Tibial nerve (tissue), 4 donors: ENCODE measurements around the gene XKR8. TPM values are rescaled to one million over a fixed set of nuclear protein-coding genes. Genes with fewer than 3 reads are reported as not detected.

Experiments used
- DNase-seq, 2 donors: peaks; one replicate each; pipeline ENCODE4 v3.0.0-alpha.2; 2019; ENCODE audit warnings: low spot score in 2 of 2
- H3K27ac ChIP-seq, 4 donors: fragments of 200-600 bp; sonication (generic) in 3 of 4; one replicate each; pipeline ENCODE4 v1.5.1; 2017 to 2019; ENCODE audit warnings: mild to moderate bottlenecking in 1 of 4
- H3K27me3 ChIP-seq, 2 donors: fragments of 200-600 bp; sonication (generic) in 1 of 2; one replicate each; pipeline versions ENCODE4 v1.5.1 to v1.6.0; 2017 to 2019
- H3K36me3 ChIP-seq, 3 donors: fragments of 200-600 bp; sonication (generic); one replicate each; pipeline ENCODE4 v1.5.1; 2018 to 2019
- H3K4me1 ChIP-seq, 4 donors: fragments of 200-600 bp; sonication (generic) in 3 of 4; one replicate each; pipeline ENCODE4 v1.5.1; 2017 to 2019
- H3K4me3 ChIP-seq, 4 donors: fragments of 200-600 bp; sonication (generic) in 3 of 4; one replicate each; pipeline ENCODE4 v1.5.1; 2017 to 2019; ENCODE audit warnings: mild to moderate bottlenecking in 1 of 4, moderate library complexity in 1 of 4
- H3K9me3 ChIP-seq, 4 donors: fragments of 200-600 bp; sonication (generic) in 3 of 4; one replicate each; pipeline ENCODE4 v1.5.1; 2017 to 2019
- CTCF ChIP-seq, 5 experiments: fragments of 200-600 bp in 3 of 5; fragments of 450-650 bp in 2 of 5; sonication (generic) in 3 of 5; IDR thresholded peaks; one replicate each; pipeline ENCODE4 v1.5.1; 2016 to 2019; ENCODE audit warnings: antibody characterized with exemption in 5 of 5, mild to moderate bottlenecking in 3 of 5, moderate library complexity in 2 of 5
- EP300 ChIP-seq, 2 donors: sonication (generic); formaldehyde crosslinking; IDR thresholded peaks; one replicate each; pipeline ENCODE4 v1.6.1; 2017; ENCODE audit warnings: antibody characterized with exemption in 2 of 2, mild to moderate bottlenecking in 1 of 2
- POLR2A ChIP-seq, 2 donors: fragments of 450-650 bp; IDR thresholded peaks; one replicate each; pipeline ENCODE4 v1.6.1; 2017; ENCODE audit warnings: antibody characterized with exemption in 2 of 2, mild to moderate bottlenecking in 2 of 2, moderate library complexity in 2 of 2
- WGBS, 2 donors: methylation state at CpG; one replicate each; pipeline ENCODE4 v1.1.5; 2018; 5-methylcytosine and 5-hydroxymethylcytosine counted together
- total RNA-seq, 4 donors: library from RNA; depleted of rRNA; stranded (reverse); fragments of >200 nt; gene quantifications; one replicate each; pipeline ENCODE4 v1.1.0, GENCODE V29; 2016

XKR8 gene
- total RNA-seq, 4 donors from 2014 or later: 5.1 to 7.5 (median 7.3) TPM

GRCh38 chr1:27945020-27945419, 14.8 kb upstream of the XKR8 start:
- TF ChIP-seq POLR2A (IDR thresholded peaks at IDR 0.05) (no peak), CTCF (IDR thresholded peaks at IDR 0.05) (no peak), EP300 (IDR thresholded peaks at IDR 0.05) (no peak)
- no peaks in the 10 kb centered on the region for H3K4me1 ChIP-seq
- DNase-seq: no peak
- H3K4me3 ChIP-seq: no peak overlapping the region
- 88 to 89% methylated on average over 5 of the region's 5 CpGs for WGBS, 2 donors
- no peaks in the 10 kb centered on the region for H3K36me3 ChIP-seq
- H3K27me3 ChIP-seq: no peaks in the 10 kb centered on the region
- no peak overlapping the region for H3K27ac ChIP-seq
- H3K9me3 ChIP-seq: no peaks in the 10 kb centered on the region

GRCh38 chr1:27949027-27949426, 10.7 kb upstream of the XKR8 start:
- H3K27ac ChIP-seq: no peak overlapping the region
- H3K4me3 ChIP-seq: no peak overlapping the region
- H3K27me3 ChIP-seq: no peaks in the 10 kb centered on the region
- no peak for TF ChIP-seq CTCF (IDR thresholded peaks at IDR 0.05)
- no peak for TF ChIP-seq EP300 (IDR thresholded peaks at IDR 0.05)
- TF ChIP-seq POLR2A (IDR thresholded peaks at IDR 0.05): no peak
- H3K9me3 ChIP-seq: no peaks in the 10 kb centered on the region
- no peaks in the 10 kb centered on the region for H3K36me3 ChIP-seq
- no peak for DNase-seq
- H3K4me1 ChIP-seq: no peaks in the 10 kb centered on the region
- 92 to 94% methylated on average over 8 of the region's 8 CpGs for WGBS, 2 donors

- Histone ChIP-seq H3K4me1 (no peaks in the 10 kb centered on the region), H3K36me3 (no peaks in the 10 kb centered on the region), H3K4me3 (no peak overlapping the region), H3K27me3 (no peaks in the 10 kb centered on the region), H3K9me3 (no peaks in the 10 kb centered on the region), H3K27ac (no peak overlapping the region)
- 53 to 54% methylated on average over 3 of the region's 3 CpGs for WGBS, 2 donors
- TF ChIP-seq CTCF (IDR thresholded peaks at IDR 0.05) (no peak), POLR2A (IDR thresholded peaks at IDR 0.05) (no peak), EP300 (IDR thresholded peaks at IDR 0.05) (no peak)
- no peak for DNase-seq
Measured at GRCh38 chr1:27951396-27951795, 8.4 kb upstream of the XKR8 start.

- WGBS, 2 donors: 69 to 70% methylated on average over 3 of the region's 3 CpGs
- Histone ChIP-seq H3K36me3 (no peaks in the 10 kb centered on the region), H3K27ac (no peak overlapping the region), H3K27me3 (no peaks in the 10 kb centered on the region), H3K9me3 (no peaks in the 10 kb centered on the region), H3K4me3 (no peak overlapping the region), H3K4me1 (no peaks in the 10 kb centered on the region)
- TF ChIP-seq CTCF (IDR thresholded peaks at IDR 0.05) (no peak), POLR2A (IDR thresholded peaks at IDR 0.05) (no peak), EP300 (IDR thresholded peaks at IDR 0.05) (no peak)
- DNase-seq: no peak
Measured at GRCh38 chr1:27952147-27952546, 7.6 kb upstream of the XKR8 start.

- no peak for DNase-seq
- Histone ChIP-seq H3K27ac (no peak overlapping the region), H3K4me1 (peaks cover 0 to 8% (median 0%) of the 10 kb centered on the region in 4 donors), H3K4me3 (no peak overlapping the region), H3K9me3 (no peaks in the 10 kb centered on the region), H3K36me3 (no peaks in the 10 kb centered on the region), H3K27me3 (no peaks in the 10 kb centered on the region)
- TF ChIP-seq POLR2A (IDR thresholded peaks at IDR 0.05): no peak
- TF ChIP-seq EP300 (IDR thresholded peaks at IDR 0.05): no peak
- no peak for TF ChIP-seq CTCF (IDR thresholded peaks at IDR 0.05)
- 92 to 95% methylated on average over 10 of the region's 10 CpGs for WGBS, 2 donors
Measured at GRCh38 chr1:27954186-27954585, 5.6 kb upstream of the XKR8 start.
